ENCODE measurements around the gene UBE2J2. TPM values are rescaled to one million over a fixed set of nuclear protein-coding genes. Genes with fewer than 3 reads are reported as not detected.

The UBE2J2 gene
- polyA plus RNA-seq, 1 of the 3 experiments (the other 2 are of a cell fraction), result 47.5 TPM

DNA sequence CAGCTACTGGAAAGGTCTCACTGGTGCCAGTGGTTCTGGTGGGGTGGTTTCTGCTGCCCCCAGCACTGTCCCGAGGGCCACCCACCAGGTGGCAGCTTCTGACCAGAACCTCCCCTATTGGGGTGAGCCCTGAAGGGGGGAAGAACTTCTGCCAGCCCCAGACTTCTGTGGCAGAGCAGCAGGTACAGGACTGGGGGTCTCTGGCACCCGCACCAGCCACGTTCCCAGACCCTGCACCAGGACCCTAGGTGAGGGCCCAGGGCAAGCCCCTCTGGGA lies 36.4 kb upstream of the UBE2J2 start:
- Histone ChIP-seq H3K4me2 (no peak overlapping the region; the same call in 1 of the 2 replicates), H3K36me3 (replicated peaks in 1 of 2; ENCODE audit: control insufficient read depth in 1 of 2, insufficient read depth in 2 of 2, low read length in 1 of 2) (peaks cover 0 to 49% of the 10 kb centered on the region in 2 experiments), H3K9me3 (no peaks in the 10 kb centered on the region), H3K79me2 (ENCODE audit: insufficient read depth) (peaks cover 31% of the 10 kb centered on the region), H3K4me3 (ENCODE audit: low read depth in 2 of 2, low read length in 1 of 2) (no peak overlapping the region), H4K20me1 (ENCODE audit: insufficient read depth) (peaks cover 15% of the 10 kb centered on the region; the same call in 1 of the 2 replicates), H3F3A (replicated peaks; ENCODE audit: insufficient read depth) (no peaks in the 10 kb centered on the region), H3K27me3 (ENCODE audit: insufficient read depth) (no peaks in the 10 kb centered on the region), H3K27ac (ENCODE audit: low read depth in 2 of 2, low read length in 1 of 2) (no peak overlapping the region), H2AFZ (ENCODE audit: low read depth) (no peak overlapping the region), H3K9ac (no peak overlapping the region), H3K4me1 (ENCODE audit: control insufficient read depth in 1 of 2, insufficient read depth in 2 of 2, low read depth in 1 of 2, low read length in 1 of 2) (peaks cover 10 to 29% of the 10 kb centered on the region in 2 experiments; a peak in 2 of 4 replicates), H3K9me2 (no peaks in the 10 kb centered on the region)
- TF ChIP-seq SMC3 (IDR thresholded peaks at IDR 0.05; ENCODE audit: low read depth, low read length) (no peak), EZH2phosphoT487 (IDR thresholded peaks at IDR 0.05; ENCODE audit: borderline replicate concordance, low read depth) (no peak), RXRA (IDR thresholded peaks at IDR 0.05; ENCODE audit: borderline replicate concordance, low read depth) (no peak), POLR2AphosphoS5 (IDR thresholded peaks at IDR 0.05; ENCODE audit: low read depth, low read length) (no peak), RAD21 (IDR thresholded peaks at IDR 0.05; ENCODE audit: low read length) (no peak), MXI1 (IDR thresholded peaks at IDR 0.05; ENCODE audit: low read depth, low read length) (no peak), FOXJ3 (CRISPR knock-in tag; IDR thresholded peaks at IDR 0.05) (no peak), TAF1 (IDR thresholded peaks at IDR 0.05; ENCODE audit: borderline replicate concordance, low read depth, low read length) (no peak), GABPA (IDR thresholded peaks at IDR 0.05; ENCODE audit: low read depth) (no peak), NFIC (IDR thresholded peaks at IDR 0.05; ENCODE audit: borderline replicate concordance) (no peak), TCF12 (IDR thresholded peaks at IDR 0.05) (no peak), EP300 (IDR thresholded peaks at IDR 0.05; ENCODE audit: borderline replicate concordance in 1 of 2, low read depth in 1 of 2, low read length in 1 of 2) (no peak), TEAD4 (IDR thresholded peaks at IDR 0.05; ENCODE audit: borderline replicate concordance, insufficient read depth) (no peak), MEF2A (IDR thresholded peaks at IDR 0.05; ENCODE audit: borderline replicate concordance, low read depth) (no peak), SIN3A (IDR thresholded peaks at IDR 0.05; ENCODE audit: borderline replicate concordance, low read depth, low read length) (no peak), GATA2 (CRISPR knock-in tag; IDR thresholded peaks at IDR 0.05) (no peak), FOSL2 (IDR thresholded peaks at IDR 0.05; ENCODE audit: borderline replicate concordance, low read depth) (no peak)
- TF ChIP-seq, protein P1, sequence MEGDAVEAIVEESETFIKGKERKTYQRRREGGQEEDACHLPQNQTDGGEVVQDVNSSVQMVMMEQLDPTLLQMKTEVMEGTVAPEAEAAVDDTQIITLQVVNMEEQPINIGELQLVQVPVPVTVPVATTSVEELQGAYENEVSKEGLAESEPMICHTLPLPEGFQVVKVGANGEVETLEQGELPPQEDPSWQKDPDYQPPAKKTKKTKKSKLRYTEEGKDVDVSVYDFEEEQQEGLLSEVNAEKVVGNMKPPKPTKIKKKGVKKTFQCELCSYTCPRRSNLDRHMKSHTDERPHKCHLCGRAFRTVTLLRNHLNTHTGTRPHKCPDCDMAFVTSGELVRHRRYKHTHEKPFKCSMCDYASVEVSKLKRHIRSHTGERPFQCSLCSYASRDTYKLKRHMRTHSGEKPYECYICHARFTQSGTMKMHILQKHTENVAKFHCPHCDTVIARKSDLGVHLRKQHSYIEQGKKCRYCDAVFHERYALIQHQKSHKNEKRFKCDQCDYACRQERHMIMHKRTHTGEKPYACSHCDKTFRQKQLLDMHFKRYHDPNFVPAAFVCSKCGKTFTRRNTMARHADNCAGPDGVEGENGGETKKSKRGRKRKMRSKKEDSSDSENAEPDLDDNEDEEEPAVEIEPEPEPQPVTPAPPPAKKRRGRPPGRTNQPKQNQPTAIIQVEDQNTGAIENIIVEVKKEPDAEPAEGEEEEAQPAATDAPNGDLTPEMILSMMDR (IDR thresholded peaks at IDR 0.05), result no peak
- TF ChIP-seq, protein P2, sequence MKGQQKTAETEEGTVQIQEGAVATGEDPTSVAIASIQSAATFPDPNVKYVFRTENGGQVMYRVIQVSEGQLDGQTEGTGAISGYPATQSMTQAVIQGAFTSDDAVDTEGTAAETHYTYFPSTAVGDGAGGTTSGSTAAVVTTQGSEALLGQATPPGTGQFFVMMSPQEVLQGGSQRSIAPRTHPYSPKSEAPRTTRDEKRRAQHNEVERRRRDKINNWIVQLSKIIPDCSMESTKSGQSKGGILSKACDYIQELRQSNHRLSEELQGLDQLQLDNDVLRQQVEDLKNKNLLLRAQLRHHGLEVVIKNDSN (IDR thresholded peaks at IDR 0.05; ENCODE audit: borderline replicate concordance, low read depth), result no peak
- POLR2A ChIA-PET, result interaction anchor here (1.2 kb wide), 1 partner anchor 15 kb away, joined by 3 read pairs; no protein-coding TSS in a partner anchor
- DNase-seq, result no peak
- CTCF ChIA-PET, result interaction anchor here (1.1 to 1.4 kb wide), 3 partner anchors 9 to 38 kb away, joined by 3 to 7 read pairs (median 5); partner anchors contain the start of gene DVL1
- no CpG with 5 or more reads among the region's 3 CpGs for WGBS (ENCODE audit: low lambda C conversion rate)

All from SK-N-SH (cell line).